GM12878 (cell line): Measurements from ENCODE around the gene MAST4. TPM values are rescaled to one million over a fixed set of nuclear protein-coding genes. Genes with fewer than 3 reads are reported as not detected.

ENCODE experiments used
- ATAC-seq: fragments of 200-7000 bp; cut with Tn5 transposase; 3 replicates; pipeline ENCODE4 v1.9.1; 2020; ENCODE audit warnings: mild to moderate bottlenecking, moderate library complexity
- BruUV-seq: library from RNA; stranded (reverse); fragments of 400-500 nt; replicated peaks from 2 replicates; lab custom pipeline; 2021; lab: Mats Ljungman, UMichigan
- CTCF ChIA-PET: fragments of 300-600 bp; sonication (Branson Sonifier 250); formaldehyde crosslinking; extraction: SDS; loops from one replicate; lab custom pipeline; 2021; ENCODE audit warnings: inconsistent platforms; lab: Yijun Ruan, JAX
- POLR2A ChIA-PET: fragments of 350-600 bp; formaldehyde crosslinking; extraction: SDS; loops from one replicate; lab custom pipeline; 2021; ENCODE audit warnings: inconsistent platforms; lab: Charles Lee
- RAD21 ChIA-PET: fragments of 300-600 bp; sonication (Branson Sonifier 250); formaldehyde crosslinking; loops from one replicate; lab custom pipeline; 2023; ENCODE audit warnings: antibody characterized with exemption; ENCODE audit not compliant: unreplicated experiment; lab: Charles Lee
- SMC1A ChIA-PET: fragments of 300-600 bp; sonication (Branson Sonifier 250); formaldehyde crosslinking; loops from one replicate; lab custom pipeline; 2023; ENCODE audit not compliant: unreplicated experiment, uncharacterized antibody; lab: Charles Lee
- DNase-seq: peaks from one replicate; pipeline ENCODE4 v3.0.0-alpha.2; 2011; ENCODE audit warnings: low read depth, low spot score
- FAIRE-seq: peaks from 3 replicates; lab custom pipeline; 2011; peaks lifted over from hg19 to GRCh38; lab: Jason Lieb, UNC
- H2AFZ ChIP-seq: 2 replicates; pipeline ENCODE4 v1.6.0; 2011; ENCODE audit warnings: low read depth, low read length, control low read depth; ENCODE audit not compliant: control insufficient read depth
- H3K27ac ChIP-seq: 2 replicates; pipeline ENCODE4 v1.5.1; 2011; ENCODE audit warnings: control low read depth; ENCODE audit not compliant: control insufficient read depth, insufficient read depth
- H3K27me3 ChIP-seq, 2 experiments: replicated peaks in 1 of 2; 2 replicates each; pipeline versions ENCODE4 v1.6.0 to v1.6.1; 2011; ENCODE audit warnings: low read length in 1 of 2; ENCODE audit not compliant: control insufficient read depth in 2 of 2, insufficient read depth in 2 of 2
- H3K36me3 ChIP-seq, 2 experiments: 2 replicates each; pipeline ENCODE4 v1.5.1; 2011; ENCODE audit warnings: low read length in 1 of 2; ENCODE audit not compliant: control insufficient read depth in 2 of 2, insufficient read depth in 2 of 2
- H3K4me1 ChIP-seq: 2 replicates; pipeline ENCODE4 v1.6.1; 2011; ENCODE audit warnings: mild to moderate bottlenecking, low read length, moderate library complexity, mixed read lengths; ENCODE audit not compliant: control insufficient read depth, insufficient read depth
- H3K4me2 ChIP-seq: 2 replicates; pipeline ENCODE4 v1.6.0; 2011; ENCODE audit warnings: control low read depth; ENCODE audit not compliant: control insufficient read depth, insufficient read depth
- H3K4me3 ChIP-seq: fragments of 200-600 bp; sonication (generic); 2 replicates; pipeline ENCODE4 v1.5.1; 2016
- H3K79me2 ChIP-seq: 2 replicates; pipeline ENCODE4 v1.6.0; 2011; ENCODE audit warnings: low read length; ENCODE audit not compliant: control insufficient read depth, insufficient read depth
- H3K9ac ChIP-seq: 2 replicates; pipeline ENCODE4 v1.8.0; 2011; ENCODE audit warnings: low read length, control low read depth, mixed read lengths; ENCODE audit not compliant: control insufficient read depth, insufficient read depth
- H3K9me3 ChIP-seq: replicated peaks from 3 replicates; pipeline ENCODE4 v1.5.1; 2011; ENCODE audit warnings: mild to moderate bottlenecking, low read length; ENCODE audit not compliant: control insufficient read depth, insufficient read depth
- H4K20me1 ChIP-seq: 2 replicates; pipeline ENCODE4 v1.6.0; 2011; ENCODE audit not compliant: control insufficient read depth, insufficient read depth
- CHD1 ChIP-seq: IDR thresholded peaks from 2 replicates; pipeline ENCODE4 v1.6.1; 2012; ENCODE audit warnings: low read depth, low read length, improper control_type of control experiment
- DPF2 ChIP-seq: fragments of 450-650 bp; IDR thresholded peaks from 2 replicates; pipeline ENCODE4 v1.6.1; 2017; ENCODE audit warnings: mild to moderate bottlenecking
- EP300 ChIP-seq, 2 experiments: fragments of 150-350 bp in 1 of 2; IDR thresholded peaks; 2 replicates each; pipeline ENCODE4 v1.6.1; 2011 to 2012; ENCODE audit warnings: low read depth in 2 of 2, low read length in 2 of 2, borderline replicate concordance in 1 of 2, improper control_type of control experiment in 1 of 2, inconsistent platforms in 1 of 2; ENCODE audit not compliant: control insufficient read depth in 1 of 2
- POU2F2 ChIP-seq: IDR thresholded peaks from 3 replicates; pipeline ENCODE4 v1.6.1; 2011; ENCODE audit warnings: low read depth, mild to moderate bottlenecking, low read length, borderline replicate concordance
- WRNIP1 ChIP-seq: IDR thresholded peaks from 2 replicates; pipeline ENCODE4 v1.6.1; 2011; ENCODE audit warnings: low read depth, low read length, improper control_type of control experiment, borderline replicate concordance
- ZNF622 ChIP-seq: fragments of 450-650 bp; IDR thresholded peaks from 2 replicates; pipeline ENCODE4 v1.6.1; 2017; ENCODE audit warnings: mild to moderate bottlenecking, inconsistent platforms
- WGBS: methylation state at CpG from one replicate; pipeline ENCODE4 v1.1.6; 2016; ENCODE audit warnings: low lambda C conversion rate; ENCODE audit not compliant: insufficient replicate concordance, insufficient coverage; ENCODE audit errors: missing lambda C conversion rate; 5-methylcytosine and 5-hydroxymethylcytosine counted together
- in situ Hi-C: fragments of 300-500 bp; cut with MboI; formaldehyde crosslinking; loops from 9 replicates; pipeline ENCODE4 v1.14.3; 2018; ENCODE audit warnings: mixed read lengths
- intact Hi-C: fragments of 100-400 bp; cut with micrococcal nuclease; formaldehyde crosslinking; loops from one replicate; pipeline ENCODE4 v1.14.2; 2022; ENCODE audit not compliant: unreplicated experiment
- polyA plus RNA-seq, 11 experiments: library from polyadenylated mRNA; depleted of rRNA in 4 of 11; unstranded in 6 of 11; stranded (reverse) in 5 of 11; fragments of >200 nt; fragmentation: Nextera tagmentation in 4 of 11; fragmentation: Illumina TruSeq in 1 of 11; extraction: Ambion mirVana in 4 of 11; extraction: Trizol in 1 of 11; gene quantifications; 1 replicate in 1 of 11; 2 replicates in 10 of 11; pipeline versions ENCODE4 v1.2.1 to v1.2.3, GENCODE V29; 2011 to 2016; ENCODE audit warnings: inconsistent platforms in 2 of 11, missing spikeins in 2 of 11, low read depth in 1 of 11
- total RNA-seq, 4 experiments: library from RNA; depleted of rRNA in 3 of 4; stranded (reverse); fragments of >200 nt in 3 of 4; fragmentation: Illumina TruSeq in 1 of 4; extraction: Trizol in 1 of 4; gene quantifications; 2 replicates each; pipeline versions ENCODE4 v1.2.1 to v1.2.3, GENCODE V29; 2013 to 2021
- TF ChIP-seq, protein P1 (sequence below): fragments of 150-350 bp; IDR thresholded peaks from 2 replicates; pipeline ENCODE4 v1.6.1; 2014; ENCODE audit warnings: mild to moderate bottlenecking, low read depth, low read length

Gene MAST4
- total and polyA plus RNA-seq, 10 of the 15 experiments (the other 5 are each of a cell fraction or from before 2014, with no cell fraction given) = 0.02 to 1.6 (median 0.29) TPM; not detected in 1

DNA sequence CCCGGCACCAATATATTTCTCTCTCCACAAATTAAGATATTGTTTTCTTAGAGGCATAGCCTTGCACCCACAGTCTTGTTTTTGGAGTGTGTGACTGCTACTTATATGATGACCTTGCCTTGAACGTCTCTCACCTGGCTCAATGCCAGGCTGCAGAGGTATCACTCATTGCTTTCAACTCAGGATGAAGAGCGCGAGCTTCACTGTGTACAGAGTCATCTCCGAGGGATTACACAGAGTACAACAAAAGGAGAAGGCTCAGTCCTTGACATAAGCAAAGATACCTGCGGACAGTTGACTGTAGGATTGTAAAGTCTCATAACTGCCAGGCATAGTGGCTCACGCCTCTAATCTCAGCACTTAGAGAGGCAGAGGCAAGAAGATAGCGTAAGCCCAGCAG lies 546.6 kb downstream of the MAST4 start:
- Histone ChIP-seq H3K4me3 (no peak overlapping the region), H2AFZ (no peak overlapping the region), H3K36me3 (no peaks in the 10 kb centered on the region), H3K79me2 (no peaks in the 10 kb centered on the region), H3K27me3 (no peaks in the 10 kb centered on the region), H3K9me3 (no peaks in the 10 kb centered on the region), H4K20me1 (no peaks in the 10 kb centered on the region), H3K9ac (no peak overlapping the region), H3K27ac (no peak overlapping the region), H3K4me2 (no peak overlapping the region), H3K4me1 (no peaks in the 10 kb centered on the region)
- ATAC-seq (no peak), FAIRE-seq (no peak), DNase-seq (no peak)
- WGBS = 33% methylated on average over 8 of the region's 8 CpGs
- intact Hi-C loops (no loop called here), in situ Hi-C loops (no loop called here)
- no peak for TF ChIP-seq DPF2
- TF ChIP-seq EP300 (IDR thresholded peaks at IDR 0.05; ENCODE audit: borderline replicate concordance in 1 of 2, control insufficient read depth in 1 of 2, low read depth in 2 of 2, low read length in 2 of 2) = no peak
- no peak for TF ChIP-seq ZNF622
- TF ChIP-seq WRNIP1 = no peak
- TF ChIP-seq, protein P1, sequence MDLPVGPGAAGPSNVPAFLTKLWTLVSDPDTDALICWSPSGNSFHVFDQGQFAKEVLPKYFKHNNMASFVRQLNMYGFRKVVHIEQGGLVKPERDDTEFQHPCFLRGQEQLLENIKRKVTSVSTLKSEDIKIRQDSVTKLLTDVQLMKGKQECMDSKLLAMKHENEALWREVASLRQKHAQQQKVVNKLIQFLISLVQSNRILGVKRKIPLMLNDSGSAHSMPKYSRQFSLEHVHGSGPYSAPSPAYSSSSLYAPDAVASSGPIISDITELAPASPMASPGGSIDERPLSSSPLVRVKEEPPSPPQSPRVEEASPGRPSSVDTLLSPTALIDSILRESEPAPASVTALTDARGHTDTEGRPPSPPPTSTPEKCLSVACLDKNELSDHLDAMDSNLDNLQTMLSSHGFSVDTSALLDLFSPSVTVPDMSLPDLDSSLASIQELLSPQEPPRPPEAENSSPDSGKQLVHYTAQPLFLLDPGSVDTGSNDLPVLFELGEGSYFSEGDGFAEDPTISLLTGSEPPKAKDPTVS = no peak
- TF ChIP-seq POU2F2 = no peak
- no peak for TF ChIP-seq CHD1
- BruUV-seq = no TSS peak
- ChIA-PET CTCF (interaction anchor here (0.6 to 0.9 kb wide), 2 partner anchors 152 to 212 kb away, joined by 3 to 4 read pairs; no protein-coding TSS in a partner anchor), RAD21 (interaction anchor here (1.2 kb wide), 1 partner anchor 13 kb away, joined by 5 read pairs; no protein-coding TSS in a partner anchor), POLR2A (no interaction called here), SMC1A (interaction anchor here (1.1 kb wide), 1 partner anchor 63 kb away, joined by 4 read pairs; no protein-coding TSS in a partner anchor)
